HG03039 (cell line): ENCODE data around the gene TMPRSS3.

Source experiments
- ATAC-seq: cut with Tn5 transposase; IDR thresholded peaks from one replicate; pipeline ENCODE4 v1.9.1; 2021; ENCODE audit warnings: mild to moderate bottlenecking, moderate library complexity; ENCODE audit not compliant: unreplicated experiment

The TMPRSS3 gene

GRCh38 chr21:42374864-42375499, 20.9 kb downstream of the TMPRSS3 start:
- ATAC-seq, result no peak

GRCh38 chr21:42374457-42374856, 21.4 kb downstream of the TMPRSS3 start:
- ATAC-seq, result no peak

GRCh38 chr21:42373908-42374455, 21.9 kb downstream of the TMPRSS3 start:
- no peak for ATAC-seq

- no peak for ATAC-seq
Observed at GRCh38 chr21:42373196-42373907, 22.5 kb downstream of the TMPRSS3 start.

GRCh38 chr21:42370894-42371654, 24.8 kb downstream of the TMPRSS3 start:
- no peak for ATAC-seq

- no peak for ATAC-seq
Observed at GRCh38 chr21:42369821-42370220, 26.0 kb downstream of the TMPRSS3 start.

GRCh38 chr21:42367367-42368165, 28.3 kb downstream of the TMPRSS3 start:
- ATAC-seq, result no peak

- ATAC-seq, result no peak
Observed at GRCh38 chr21:42366292-42367010, 29.4 kb downstream of the TMPRSS3 start, which contains the start of gene TFF1. TSS of gene TFF1 (minus strand) at chr21:42366535. CDS start at chr21:42366495, 40 bp downstream.

- no peak for ATAC-seq
Observed at GRCh38 chr21:42365770-42366169, 30.1 kb downstream of the TMPRSS3 start.

- ATAC-seq, result no peak
Observed at GRCh38 chr21:42364304-42364865, 31.5 kb downstream of the TMPRSS3 start.

GRCh38 chr21:42363312-42363711, 32.5 kb downstream of the TMPRSS3 start:
- ATAC-seq, result no peak

- ATAC-seq, result no peak
Observed at GRCh38 chr21:42362700-42363099, 33.2 kb downstream of the TMPRSS3 start.

- no peak for ATAC-seq
Observed at GRCh38 chr21:42362198-42362597, 33.7 kb downstream of the TMPRSS3 start.

- no peak for ATAC-seq
Observed at GRCh38 chr21:42361286-42361685, 34.6 kb downstream of the TMPRSS3 start.

GRCh38 chr21:42360317-42360716, 35.5 kb downstream of the TMPRSS3 start:
- ATAC-seq, result no peak

GRCh38 chr21:42358937-42359336, 36.9 kb downstream of the TMPRSS3 start:
- ATAC-seq, result no peak

- ATAC-seq, result no peak
Observed at GRCh38 chr21:42358261-42358660, 37.6 kb downstream of the TMPRSS3 start.

GRCh38 chr21:42357307-42357706, 38.5 kb downstream of the TMPRSS3 start:
- ATAC-seq, result no peak

- ATAC-seq, result no peak
Observed at GRCh38 chr21:42356650-42357049, 39.2 kb downstream of the TMPRSS3 start.

- no peak for ATAC-seq
Observed at GRCh38 chr21:42356046-42356445, 39.8 kb downstream of the TMPRSS3 start.
